ENCODE data around the gene PTPRZ1. TPM values are rescaled to one million over a fixed set of nuclear protein-coding genes. Genes with fewer than 3 reads are reported as not detected.

Gene PTPRZ1
- total RNA-seq, 1 experiment from 2014 or later: 105 TPM

DNA sequence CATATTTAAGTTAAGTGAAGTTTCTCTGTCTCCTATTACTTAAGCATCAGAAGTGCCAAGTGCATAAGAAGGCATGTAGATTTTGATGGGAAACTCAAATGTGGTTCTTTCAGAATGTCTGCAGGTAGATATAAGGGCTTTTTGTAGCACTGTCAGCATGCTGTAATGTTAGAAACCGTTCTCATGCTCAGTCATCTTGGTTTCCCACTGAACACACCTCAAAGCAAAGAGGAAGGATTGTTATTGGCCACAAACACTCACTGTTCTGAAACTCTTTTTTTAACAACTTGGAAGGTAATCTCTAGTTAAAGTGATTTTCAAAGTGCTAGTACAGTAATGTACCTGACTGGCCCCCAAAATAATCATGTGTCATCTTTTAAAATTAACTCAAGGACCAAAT is 145.1 kb downstream of the PTPRZ1 start (continued):
- TF ChIP-seq, protein P1, sequence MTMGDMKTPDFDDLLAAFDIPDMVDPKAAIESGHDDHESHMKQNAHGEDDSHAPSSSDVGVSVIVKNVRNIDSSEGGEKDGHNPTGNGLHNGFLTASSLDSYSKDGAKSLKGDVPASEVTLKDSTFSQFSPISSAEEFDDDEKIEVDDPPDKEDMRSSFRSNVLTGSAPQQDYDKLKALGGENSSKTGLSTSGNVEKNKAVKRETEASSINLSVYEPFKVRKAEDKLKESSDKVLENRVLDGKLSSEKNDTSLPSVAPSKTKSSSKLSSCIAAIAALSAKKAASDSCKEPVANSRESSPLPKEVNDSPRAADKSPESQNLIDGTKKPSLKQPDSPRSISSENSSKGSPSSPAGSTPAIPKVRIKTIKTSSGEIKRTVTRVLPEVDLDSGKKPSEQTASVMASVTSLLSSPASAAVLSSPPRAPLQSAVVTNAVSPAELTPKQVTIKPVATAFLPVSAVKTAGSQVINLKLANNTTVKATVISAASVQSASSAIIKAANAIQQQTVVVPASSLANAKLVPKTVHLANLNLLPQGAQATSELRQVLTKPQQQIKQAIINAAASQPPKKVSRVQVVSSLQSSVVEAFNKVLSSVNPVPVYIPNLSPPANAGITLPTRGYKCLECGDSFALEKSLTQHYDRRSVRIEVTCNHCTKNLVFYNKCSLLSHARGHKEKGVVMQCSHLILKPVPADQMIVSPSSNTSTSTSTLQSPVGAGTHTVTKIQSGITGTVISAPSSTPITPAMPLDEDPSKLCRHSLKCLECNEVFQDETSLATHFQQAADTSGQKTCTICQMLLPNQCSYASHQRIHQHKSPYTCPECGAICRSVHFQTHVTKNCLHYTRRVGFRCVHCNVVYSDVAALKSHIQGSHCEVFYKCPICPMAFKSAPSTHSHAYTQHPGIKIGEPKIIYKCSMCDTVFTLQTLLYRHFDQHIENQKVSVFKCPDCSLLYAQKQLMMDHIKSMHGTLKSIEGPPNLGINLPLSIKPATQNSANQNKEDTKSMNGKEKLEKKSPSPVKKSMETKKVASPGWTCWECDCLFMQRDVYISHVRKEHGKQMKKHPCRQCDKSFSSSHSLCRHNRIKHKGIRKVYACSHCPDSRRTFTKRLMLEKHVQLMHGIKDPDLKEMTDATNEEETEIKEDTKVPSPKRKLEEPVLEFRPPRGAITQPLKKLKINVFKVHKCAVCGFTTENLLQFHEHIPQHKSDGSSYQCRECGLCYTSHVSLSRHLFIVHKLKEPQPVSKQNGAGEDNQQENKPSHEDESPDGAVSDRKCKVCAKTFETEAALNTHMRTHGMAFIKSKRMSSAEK (CRISPR knock-in tag; IDR thresholded peaks at IDR 0.05; ENCODE audit: borderline replicate concordance): no peak

DNA sequence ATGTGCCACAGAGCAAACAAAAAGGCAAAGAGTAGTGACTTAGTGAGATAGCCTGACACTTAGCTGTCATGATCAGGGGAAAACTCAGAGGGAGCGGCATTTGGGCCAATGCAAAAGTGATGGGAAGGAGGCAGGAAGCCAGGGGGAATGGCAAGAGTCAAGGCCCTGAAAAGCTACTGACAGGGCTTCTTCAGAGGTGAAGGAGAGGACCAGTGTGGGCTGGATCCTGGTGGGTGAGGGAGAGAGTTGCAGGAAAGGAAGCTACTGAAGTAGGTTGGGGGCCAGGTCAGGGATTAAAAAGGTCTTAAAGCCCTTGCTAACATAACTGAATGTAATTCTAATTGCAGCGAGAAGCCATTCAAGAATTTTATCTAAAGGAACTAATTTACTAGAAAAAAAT is 154.1 kb downstream of the PTPRZ1 start:
- TF ChIP-seq GRHL2 (CRISPR knock-in tag; IDR thresholded peaks at IDR 0.05; ENCODE audit: insufficient replicate concordance, severe bottlenecking) (no peak), ZNF219 (CRISPR knock-in tag; IDR thresholded peaks at IDR 0.05; ENCODE audit: borderline replicate concordance) (no peak), OVOL2 (CRISPR knock-in tag; IDR thresholded peaks at IDR 0.05; ENCODE audit: borderline replicate concordance) (no peak), CREM (CRISPR knock-in tag; IDR thresholded peaks at IDR 0.05) (no peak), KAT7 (CRISPR knock-in tag; IDR thresholded peaks at IDR 0.05; ENCODE audit: borderline replicate concordance) (no peak), EMX1 (CRISPR knock-in tag; IDR thresholded peaks at IDR 0.05) (no peak)
- TF ChIP-seq, protein P2, sequence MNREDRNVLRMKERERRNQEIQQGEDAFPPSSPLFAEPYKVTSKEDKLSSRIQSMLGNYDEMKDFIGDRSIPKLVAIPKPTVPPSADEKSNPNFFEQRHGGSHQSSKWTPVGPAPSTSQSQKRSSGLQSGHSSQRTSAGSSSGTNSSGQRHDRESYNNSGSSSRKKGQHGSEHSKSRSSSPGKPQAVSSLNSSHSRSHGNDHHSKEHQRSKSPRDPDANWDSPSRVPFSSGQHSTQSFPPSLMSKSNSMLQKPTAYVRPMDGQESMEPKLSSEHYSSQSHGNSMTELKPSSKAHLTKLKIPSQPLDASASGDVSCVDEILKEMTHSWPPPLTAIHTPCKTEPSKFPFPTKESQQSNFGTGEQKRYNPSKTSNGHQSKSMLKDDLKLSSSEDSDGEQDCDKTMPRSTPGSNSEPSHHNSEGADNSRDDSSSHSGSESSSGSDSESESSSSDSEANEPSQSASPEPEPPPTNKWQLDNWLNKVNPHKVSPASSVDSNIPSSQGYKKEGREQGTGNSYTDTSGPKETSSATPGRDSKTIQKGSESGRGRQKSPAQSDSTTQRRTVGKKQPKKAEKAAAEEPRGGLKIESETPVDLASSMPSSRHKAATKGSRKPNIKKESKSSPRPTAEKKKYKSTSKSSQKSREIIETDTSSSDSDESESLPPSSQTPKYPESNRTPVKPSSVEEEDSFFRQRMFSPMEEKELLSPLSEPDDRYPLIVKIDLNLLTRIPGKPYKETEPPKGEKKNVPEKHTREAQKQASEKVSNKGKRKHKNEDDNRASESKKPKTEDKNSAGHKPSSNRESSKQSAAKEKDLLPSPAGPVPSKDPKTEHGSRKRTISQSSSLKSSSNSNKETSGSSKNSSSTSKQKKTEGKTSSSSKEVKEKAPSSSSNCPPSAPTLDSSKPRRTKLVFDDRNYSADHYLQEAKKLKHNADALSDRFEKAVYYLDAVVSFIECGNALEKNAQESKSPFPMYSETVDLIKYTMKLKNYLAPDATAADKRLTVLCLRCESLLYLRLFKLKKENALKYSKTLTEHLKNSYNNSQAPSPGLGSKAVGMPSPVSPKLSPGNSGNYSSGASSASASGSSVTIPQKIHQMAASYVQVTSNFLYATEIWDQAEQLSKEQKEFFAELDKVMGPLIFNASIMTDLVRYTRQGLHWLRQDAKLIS (CRISPR knock-in tag; IDR thresholded peaks at IDR 0.05; ENCODE audit: borderline replicate concordance): no peak
- Mint-ChIP-seq H3K36me3 (peaks cover 2% of the 10 kb centered on the region), H3K27me3 (ENCODE audit: low read depth) (no peaks in the 10 kb centered on the region), H3K4me1 (no peaks in the 10 kb centered on the region), H3K9me3 (no peaks in the 10 kb centered on the region), H3K4me3 (no peak overlapping the region), H3K27ac (peak overlapping the region; percentile 71)
- DNase-seq (ENCODE audit: low spot score) (no peak), ATAC-seq (peak; percentile 83)
- ChIA-PET POLR2A (no interaction called here), CTCF (no interaction called here)

DNA sequence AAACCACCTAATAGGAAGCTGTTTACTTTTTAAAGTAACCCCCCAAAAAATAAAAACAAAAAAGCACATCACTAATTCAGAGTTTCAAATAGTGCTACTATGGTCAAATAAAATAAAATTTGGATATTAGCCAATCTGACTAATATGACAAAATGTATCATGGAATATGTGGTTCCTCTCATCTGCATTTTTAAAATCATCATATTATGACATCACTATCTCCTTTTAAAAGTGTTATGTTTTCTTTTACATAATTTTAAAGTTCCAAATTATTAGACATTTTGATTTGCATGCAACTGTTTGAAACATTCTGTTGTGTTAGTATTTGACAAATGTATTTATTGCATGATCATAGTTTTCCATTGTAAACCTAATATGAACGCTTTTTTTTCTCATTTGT is 160.7 kb downstream of the PTPRZ1 start:
- TF ChIP-seq JAZF1 (CRISPR knock-in tag; IDR thresholded peaks at IDR 0.05): no peak
- no peak for TF ChIP-seq NFATC4 (CRISPR knock-in tag; IDR thresholded peaks at IDR 0.05)
- TF ChIP-seq MXD4 (CRISPR knock-in tag; IDR thresholded peaks at IDR 0.05; ENCODE audit: borderline replicate concordance): no peak
- H3K27ac Mint-ChIP-seq: no peak overlapping the region
- CTCF ChIA-PET: no interaction called here

DNA sequence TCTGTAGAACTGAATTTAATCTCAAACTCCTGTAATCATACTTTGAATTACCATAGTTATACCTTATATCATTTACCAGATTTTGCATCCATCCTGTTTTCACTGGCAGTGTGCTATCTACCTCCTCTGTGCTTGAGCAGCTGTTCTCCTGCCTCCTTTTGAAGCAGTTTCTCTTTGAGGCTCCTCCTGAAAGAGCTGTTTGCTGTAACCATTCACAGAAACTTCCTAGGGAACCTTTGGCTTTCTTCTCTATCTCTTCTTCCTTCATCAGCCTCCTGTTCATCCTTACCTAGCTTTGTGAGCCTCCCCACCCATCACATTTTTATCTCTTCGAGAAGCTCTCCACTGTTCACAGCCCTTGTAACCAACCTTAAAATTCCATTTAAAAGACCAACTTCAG is 162.9 kb downstream of the PTPRZ1 start:
- POLR2A ChIA-PET: no interaction called here
- CTCF ChIA-PET: no interaction called here
- TF ChIP-seq, protein P3, sequence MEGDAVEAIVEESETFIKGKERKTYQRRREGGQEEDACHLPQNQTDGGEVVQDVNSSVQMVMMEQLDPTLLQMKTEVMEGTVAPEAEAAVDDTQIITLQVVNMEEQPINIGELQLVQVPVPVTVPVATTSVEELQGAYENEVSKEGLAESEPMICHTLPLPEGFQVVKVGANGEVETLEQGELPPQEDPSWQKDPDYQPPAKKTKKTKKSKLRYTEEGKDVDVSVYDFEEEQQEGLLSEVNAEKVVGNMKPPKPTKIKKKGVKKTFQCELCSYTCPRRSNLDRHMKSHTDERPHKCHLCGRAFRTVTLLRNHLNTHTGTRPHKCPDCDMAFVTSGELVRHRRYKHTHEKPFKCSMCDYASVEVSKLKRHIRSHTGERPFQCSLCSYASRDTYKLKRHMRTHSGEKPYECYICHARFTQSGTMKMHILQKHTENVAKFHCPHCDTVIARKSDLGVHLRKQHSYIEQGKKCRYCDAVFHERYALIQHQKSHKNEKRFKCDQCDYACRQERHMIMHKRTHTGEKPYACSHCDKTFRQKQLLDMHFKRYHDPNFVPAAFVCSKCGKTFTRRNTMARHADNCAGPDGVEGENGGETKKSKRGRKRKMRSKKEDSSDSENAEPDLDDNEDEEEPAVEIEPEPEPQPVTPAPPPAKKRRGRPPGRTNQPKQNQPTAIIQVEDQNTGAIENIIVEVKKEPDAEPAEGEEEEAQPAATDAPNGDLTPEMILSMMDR (IDR thresholded peaks at IDR 0.05): no peak
- TF ChIP-seq FOXK1 (CRISPR knock-in tag; IDR thresholded peaks at IDR 0.05) (no peak), SMAD4 (CRISPR knock-in tag; IDR thresholded peaks at IDR 0.05) (no peak), ZBTB21 (CRISPR knock-in tag; IDR thresholded peaks at IDR 0.05; ENCODE audit: borderline replicate concordance) (no peak)
- TF ChIP-seq, protein P4, sequence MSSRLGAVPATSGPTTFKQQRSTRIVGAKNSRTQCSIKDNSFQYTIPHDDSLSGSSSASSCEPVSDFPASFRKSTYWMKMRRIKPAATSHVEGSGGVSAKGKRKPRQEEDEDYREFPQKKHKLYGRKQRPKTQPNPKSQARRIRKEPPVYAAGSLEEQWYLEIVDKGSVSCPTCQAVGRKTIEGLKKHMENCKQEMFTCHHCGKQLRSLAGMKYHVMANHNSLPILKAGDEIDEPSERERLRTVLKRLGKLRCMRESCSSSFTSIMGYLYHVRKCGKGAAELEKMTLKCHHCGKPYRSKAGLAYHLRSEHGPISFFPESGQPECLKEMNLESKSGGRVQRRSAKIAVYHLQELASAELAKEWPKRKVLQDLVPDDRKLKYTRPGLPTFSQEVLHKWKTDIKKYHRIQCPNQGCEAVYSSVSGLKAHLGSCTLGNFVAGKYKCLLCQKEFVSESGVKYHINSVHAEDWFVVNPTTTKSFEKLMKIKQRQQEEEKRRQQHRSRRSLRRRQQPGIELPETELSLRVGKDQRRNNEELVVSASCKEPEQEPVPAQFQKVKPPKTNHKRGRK (CRISPR knock-in tag; IDR thresholded peaks at IDR 0.05; ENCODE audit: borderline replicate concordance): no peak
- TF ChIP-seq, protein P5, sequence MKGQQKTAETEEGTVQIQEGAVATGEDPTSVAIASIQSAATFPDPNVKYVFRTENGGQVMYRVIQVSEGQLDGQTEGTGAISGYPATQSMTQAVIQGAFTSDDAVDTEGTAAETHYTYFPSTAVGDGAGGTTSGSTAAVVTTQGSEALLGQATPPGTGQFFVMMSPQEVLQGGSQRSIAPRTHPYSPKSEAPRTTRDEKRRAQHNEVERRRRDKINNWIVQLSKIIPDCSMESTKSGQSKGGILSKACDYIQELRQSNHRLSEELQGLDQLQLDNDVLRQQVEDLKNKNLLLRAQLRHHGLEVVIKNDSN (CRISPR knock-in tag; IDR thresholded peaks at IDR 0.05): no peak
- TF ChIP-seq, protein P6, sequence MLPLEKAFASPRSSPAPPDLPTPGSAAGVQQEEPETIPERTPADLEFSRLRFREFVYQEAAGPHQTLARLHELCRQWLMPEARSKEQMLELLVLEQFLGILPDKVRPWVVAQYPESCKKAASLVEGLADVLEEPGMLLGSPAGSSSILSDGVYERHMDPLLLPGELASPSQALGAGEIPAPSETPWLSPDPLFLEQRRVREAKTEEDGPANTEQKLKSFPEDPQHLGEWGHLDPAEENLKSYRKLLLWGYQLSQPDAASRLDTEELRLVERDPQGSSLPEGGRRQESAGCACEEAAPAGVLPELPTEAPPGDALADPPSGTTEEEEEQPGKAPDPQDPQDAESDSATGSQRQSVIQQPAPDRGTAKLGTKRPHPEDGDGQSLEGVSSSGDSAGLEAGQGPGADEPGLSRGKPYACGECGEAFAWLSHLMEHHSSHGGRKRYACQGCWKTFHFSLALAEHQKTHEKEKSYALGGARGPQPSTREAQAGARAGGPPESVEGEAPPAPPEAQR (CRISPR knock-in tag; IDR thresholded peaks at IDR 0.05): no peak
- H3K9me3 Mint-ChIP-seq: no peaks in the 10 kb centered on the region
- DNase-seq (ENCODE audit: low spot score) (no peak), ATAC-seq (no peak)
- no peaks in the 10 kb centered on the region for H3K27me3 Mint-ChIP-seq (ENCODE audit: low read depth)
- no peaks in the 10 kb centered on the region for H3K4me1 Mint-ChIP-seq
- H3K27ac Mint-ChIP-seq: no peak overlapping the region
- H3K36me3 Mint-ChIP-seq: peaks cover 53% of the 10 kb centered on the region
- no peak overlapping the region for H3K4me3 Mint-ChIP-seq

More for the DNA sequence above, 160.7 kb downstream of the PTPRZ1 start:
- DNase-seq (ENCODE audit: low spot score) (no peak), ATAC-seq (no peak)
- H3K4me1 Mint-ChIP-seq: no peaks in the 10 kb centered on the region
- H3K9me3 Mint-ChIP-seq: no peaks in the 10 kb centered on the region
- H3K27me3 Mint-ChIP-seq (ENCODE audit: low read depth): no peaks in the 10 kb centered on the region
- H3K36me3 Mint-ChIP-seq: peaks cover 35% of the 10 kb centered on the region
- POLR2A ChIA-PET: no interaction called here
- H3K4me3 Mint-ChIP-seq: no peak overlapping the region

Measured in WTC11 (cell line).